GDM1 (cell line): ENCODE measurements around the gene ABCA12.
"Not testable (repeated sequence)": the region's sequence is repeated elsewhere in the genome, so short reads cannot be mapped to it uniquely, and the experiment has no call there.

Experiments
- DNase-seq: peaks from one replicate; lab custom pipeline; 2025; lab: John Stamatoyannopoulos, UW

Gene ABCA12

DNA sequence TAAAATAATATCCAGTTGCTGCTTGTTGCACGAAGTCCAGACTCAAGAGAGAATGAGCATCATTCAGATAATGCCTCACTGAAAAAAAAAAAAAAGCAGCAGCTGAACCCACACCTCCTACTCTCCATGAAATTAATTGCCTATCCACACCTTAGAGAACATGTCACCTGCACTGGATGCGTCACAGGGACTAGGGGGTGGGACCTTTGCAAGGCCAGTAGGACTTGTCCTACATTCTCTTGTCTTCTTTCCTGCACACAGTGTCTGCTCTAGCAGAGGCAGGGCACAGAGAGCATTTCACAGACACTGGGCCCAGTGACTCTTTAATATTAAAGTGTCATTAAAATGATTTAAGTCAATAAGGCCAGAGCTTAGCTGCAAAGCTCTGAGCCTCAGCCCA, at the start of gene ABCA12:
Gene ABCA12 (minus strand): TSS at position 148 of the 400 bp plus-strand sequence. CDS start 418 bp downstream, outside the sequence.
- no peak for DNase-seq

- DNase-seq, result no peak
Measured at GRCh38 chr2:215188078-215188477, 49.7 kb upstream of the ABCA12 start.

DNA sequence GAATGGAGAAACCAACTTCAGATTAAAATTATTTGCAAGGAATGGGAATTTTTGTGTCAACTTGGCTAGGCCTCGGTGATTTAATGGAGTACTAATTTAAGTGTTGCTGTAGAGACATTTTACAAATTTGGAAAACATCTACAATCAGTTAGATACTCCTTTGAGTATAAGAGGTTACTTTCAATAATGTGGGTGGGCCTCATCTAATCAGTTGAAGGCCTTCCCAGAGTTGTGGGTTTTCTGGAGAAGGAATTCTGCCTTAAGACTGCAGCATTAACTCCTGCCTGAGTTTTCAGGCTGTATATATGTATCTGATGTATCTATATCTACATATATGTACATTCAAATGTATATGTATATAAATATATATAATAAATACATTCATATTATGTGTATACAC, 47.6 kb upstream of the ABCA12 start:
- DNase-seq, result no peak

- no peak for DNase-seq
Measured at GRCh38 chr2:215178121-215178520, 39.7 kb upstream of the ABCA12 start.

DNA sequence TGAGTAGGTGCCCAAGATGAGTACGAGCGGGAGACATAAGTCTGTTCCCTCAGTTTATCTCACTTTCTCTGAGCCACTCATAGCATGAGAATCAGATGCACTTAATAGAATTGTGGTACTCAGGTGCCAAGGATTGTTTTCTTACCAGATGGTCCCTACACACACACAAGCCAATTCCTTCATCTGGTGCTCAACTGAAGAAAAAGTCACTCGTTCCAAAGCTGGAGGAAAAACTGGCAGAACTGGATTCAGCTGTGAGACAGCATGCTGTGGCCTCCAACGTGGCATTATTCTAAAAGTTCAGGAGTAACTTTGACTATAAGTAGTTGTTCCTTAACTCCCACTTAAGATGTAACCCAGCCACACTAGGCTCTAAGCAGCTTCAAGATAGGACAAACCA, 33.4 kb upstream of the ABCA12 start:
- DNase-seq, result no peak

DNA sequence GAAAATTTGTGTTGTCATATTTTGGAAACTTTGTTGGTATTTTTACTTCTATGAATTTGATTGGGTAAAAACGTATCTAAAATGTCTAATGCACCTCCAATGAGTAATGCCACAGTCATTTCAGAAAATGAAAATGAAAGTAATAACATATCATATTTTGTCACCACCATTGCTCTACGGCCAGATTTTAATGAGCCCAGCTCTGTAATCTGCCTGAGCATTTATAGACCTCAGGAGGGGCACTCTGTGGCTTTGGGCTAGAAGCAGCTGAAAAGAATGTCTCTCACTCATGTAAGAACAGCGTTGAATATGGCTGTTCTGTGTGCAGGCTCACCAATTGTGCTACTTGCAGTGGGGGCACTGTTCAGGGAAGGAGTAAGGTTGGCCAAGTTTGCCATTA, 32.7 kb upstream of the ABCA12 start:
- DNase-seq, result no peak

DNA sequence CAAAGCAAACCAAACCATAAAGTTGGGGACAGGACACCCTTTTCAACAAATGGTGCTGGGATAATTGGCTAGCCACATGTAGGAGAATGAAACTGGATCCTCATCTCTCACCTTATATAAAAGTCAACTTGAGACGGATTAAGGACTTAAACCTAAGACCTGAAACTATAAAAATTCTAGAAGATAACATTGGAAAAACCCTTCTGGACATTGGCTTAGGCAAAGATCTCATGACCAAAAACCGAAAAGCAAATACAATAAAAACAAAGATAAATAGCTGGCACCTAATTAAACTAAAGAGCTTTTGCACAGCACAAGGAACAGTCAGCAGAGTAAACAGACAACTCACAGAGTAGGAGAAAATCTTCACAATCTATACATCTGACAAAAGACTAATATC, 28.1 kb upstream of the ABCA12 start:
- not testable (repeated sequence) for DNase-seq

DNA sequence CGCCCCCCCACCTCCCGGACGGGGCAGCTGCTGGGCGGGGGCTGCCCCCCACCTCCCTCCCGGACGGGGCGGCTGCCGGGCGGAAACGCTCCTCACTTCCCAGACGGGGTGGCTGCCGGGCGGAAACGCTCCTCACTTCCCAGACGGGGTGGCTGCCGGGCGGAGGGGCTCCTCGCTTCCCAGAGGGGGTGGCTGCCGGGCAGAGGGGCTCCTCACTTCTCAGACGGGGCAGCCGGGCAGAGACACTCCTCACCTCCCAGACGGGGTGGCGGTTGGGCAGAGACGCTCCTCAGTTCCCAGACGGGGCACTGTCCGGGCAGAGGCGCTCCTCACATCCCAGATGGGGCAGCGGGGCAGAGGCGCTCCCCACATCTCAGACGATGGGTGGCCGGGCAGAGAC, 24.9 kb upstream of the ABCA12 start:
- not testable (repeated sequence) for DNase-seq

DNA sequence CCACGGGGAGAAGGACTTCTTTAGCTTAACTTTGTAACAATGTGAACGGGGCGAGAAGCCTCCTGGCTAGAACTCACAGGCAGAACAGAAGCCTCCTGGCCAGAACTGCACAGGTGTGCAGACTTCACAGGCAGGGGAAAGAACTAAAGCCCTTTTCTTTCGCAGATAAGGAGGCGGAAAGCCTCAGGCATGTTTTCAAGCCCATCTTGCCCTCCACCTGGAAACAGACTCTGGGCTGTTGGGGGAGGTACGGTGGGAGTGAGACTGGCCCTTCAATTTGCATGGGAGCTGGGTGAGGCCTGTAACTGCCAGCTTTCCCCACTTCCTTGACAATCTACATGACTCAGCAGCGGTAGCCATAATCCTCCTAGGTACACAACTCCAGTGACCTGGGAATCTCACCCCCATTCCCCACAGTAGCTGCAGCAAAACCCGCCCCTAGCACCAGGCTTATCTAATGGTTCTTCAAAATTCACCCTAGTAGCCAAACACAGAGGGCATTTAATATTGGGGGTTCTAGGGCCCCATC, 22.9 kb upstream of the ABCA12 start:
- DNase-seq, result no peak

DNA sequence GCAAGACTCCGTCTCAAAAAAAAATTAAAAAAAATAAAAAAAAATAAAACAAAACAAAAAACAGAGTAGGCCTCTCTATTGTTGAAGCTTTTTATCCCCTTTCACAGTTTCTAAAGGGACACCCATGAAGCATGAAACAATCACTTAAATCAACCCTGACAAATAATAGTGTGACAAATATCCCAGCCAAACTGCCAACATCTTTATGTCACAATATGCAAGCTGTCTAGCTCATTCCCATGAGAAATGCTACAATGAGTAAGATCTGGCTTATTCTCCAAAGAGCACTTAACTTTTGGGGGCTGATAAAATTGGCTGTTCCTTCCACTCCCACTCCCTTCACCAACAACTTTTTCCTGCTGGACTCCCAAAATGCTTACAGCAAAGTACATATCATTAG, 21.7 kb upstream of the ABCA12 start:
- no peak for DNase-seq

GRCh38 chr2:215156453-215156852, 18.0 kb upstream of the ABCA12 start:
- no peak for DNase-seq

GRCh38 chr2:215149894-215150293, 11.5 kb upstream of the ABCA12 start:
- no peak for DNase-seq

GRCh38 chr2:215149486-215149885, 11.1 kb upstream of the ABCA12 start:
- no peak for DNase-seq

DNA sequence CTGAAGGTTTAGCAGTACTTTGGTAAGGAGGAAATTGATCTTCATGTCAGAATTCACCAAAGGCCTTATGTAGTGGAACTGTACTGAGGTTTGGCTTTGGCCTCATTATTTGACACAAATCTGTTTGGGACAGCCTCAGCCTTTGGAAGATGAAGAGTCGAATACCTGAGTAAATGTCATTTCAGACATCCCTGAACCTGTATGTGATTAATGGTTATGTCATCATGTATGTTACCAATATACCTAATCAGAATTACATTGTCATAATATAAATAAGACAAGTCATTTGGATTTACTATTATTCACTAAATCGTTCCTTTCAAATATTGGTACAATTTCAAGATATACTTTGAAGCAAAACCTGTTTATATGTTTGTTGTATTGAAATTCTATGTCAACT, 10.6 kb upstream of the ABCA12 start:
- no peak for DNase-seq

DNA sequence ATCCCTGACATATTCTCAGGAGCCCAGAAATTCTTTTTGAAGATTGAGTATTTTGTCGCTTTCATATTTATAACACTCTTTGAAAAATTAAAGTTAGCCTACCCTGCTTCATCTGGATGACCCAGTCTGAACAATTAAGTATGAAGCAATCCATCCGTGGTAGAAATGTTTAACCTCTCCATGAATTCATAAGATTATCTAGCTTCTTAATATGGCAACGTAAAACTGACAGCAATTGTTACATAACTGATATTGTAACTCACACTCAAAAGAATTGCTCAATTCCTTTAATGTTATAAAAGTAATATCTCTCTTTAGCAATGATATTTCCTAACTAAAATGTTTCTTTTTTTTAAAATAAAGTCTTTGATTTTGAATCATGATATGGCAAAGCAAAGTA, 7.2 kb upstream of the ABCA12 start:
- DNase-seq, result no peak

GRCh38 chr2:215144106-215144875, 5.9 kb upstream of the ABCA12 start:
- DNase-seq, result no peak

GRCh38 chr2:215143458-215143857, 5.0 kb upstream of the ABCA12 start:
- no peak for DNase-seq

- DNase-seq, result no peak
Measured at GRCh38 chr2:215141706-215142105, 3.3 kb upstream of the ABCA12 start.

DNA sequence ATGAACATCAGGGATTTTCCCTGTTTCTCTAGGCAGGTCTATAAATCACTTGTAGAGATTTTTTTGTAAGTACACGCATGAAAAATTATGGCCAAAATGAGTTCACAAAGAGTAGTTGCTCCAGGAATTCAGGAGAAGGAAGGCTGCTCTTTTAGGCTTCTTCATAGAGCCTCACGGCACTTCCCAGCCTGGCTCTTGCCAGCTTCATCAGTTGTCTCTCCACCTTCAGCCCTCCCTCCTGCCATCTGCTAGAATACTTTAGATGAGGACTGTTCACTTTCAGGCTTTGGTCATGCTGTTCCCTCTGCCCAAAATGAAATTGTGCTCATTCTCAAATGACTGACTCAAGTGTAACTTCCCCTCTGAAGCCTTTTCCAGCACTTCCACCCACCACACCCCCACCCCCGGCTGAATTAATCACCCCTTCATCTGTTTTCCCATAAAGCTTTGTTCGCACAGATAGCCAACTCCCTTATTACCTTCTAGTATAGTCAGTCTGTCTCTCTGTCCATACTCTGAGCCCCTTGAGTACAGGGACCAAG, 1.8 kb upstream of the ABCA12 start:
- DNase-seq, result no peak

DNA sequence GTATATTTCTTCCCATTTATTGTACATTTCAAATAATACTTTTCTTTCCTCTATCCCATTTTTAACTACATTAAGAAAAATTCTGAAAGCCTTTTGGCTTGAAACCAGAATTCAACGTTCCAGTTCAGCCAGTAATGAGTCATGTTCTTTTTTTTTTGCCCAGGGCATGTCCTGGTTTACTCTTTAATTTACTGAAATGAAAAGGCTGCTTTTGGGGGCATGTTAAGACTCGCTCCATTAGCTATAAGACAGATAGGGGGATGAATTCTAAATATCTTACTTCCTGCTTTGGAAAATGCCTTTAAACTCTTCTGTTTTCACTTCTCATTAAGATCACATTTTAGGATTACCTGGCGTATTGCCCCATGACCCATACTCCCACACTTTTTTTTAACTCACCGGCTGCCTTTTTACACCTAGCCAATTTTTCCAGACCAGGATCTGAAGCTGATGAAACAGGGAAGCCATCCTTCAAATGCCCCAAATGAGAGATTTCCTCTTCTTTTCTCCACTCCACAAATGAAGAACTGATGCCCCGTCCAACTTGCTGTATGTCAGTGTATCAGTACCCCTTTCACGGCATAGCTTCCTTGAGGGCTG, 585 bp downstream of the ABCA12 start:
- DNase-seq, result no peak

DNA sequence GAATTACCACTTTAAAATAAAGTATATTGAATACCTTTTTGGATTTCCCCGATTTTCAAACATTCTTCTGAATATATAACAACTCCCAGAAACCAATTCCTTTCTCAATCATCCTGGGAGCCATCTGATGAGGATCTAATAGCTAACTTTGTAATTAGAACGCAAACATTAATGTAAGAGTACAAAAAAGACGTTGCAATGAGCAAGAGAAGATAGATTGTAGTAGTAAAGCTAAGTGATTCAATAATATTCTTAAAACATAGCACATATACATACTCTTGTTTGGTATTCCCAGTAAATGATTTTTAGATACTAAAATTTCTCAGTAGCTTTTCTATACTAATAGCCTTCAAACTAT, 1.1 kb downstream of the ABCA12 start:
- DNase-seq, result no peak

GRCh38 chr2:215136669-215137328, 1.6 kb downstream of the ABCA12 start:
- no peak for DNase-seq

DNA sequence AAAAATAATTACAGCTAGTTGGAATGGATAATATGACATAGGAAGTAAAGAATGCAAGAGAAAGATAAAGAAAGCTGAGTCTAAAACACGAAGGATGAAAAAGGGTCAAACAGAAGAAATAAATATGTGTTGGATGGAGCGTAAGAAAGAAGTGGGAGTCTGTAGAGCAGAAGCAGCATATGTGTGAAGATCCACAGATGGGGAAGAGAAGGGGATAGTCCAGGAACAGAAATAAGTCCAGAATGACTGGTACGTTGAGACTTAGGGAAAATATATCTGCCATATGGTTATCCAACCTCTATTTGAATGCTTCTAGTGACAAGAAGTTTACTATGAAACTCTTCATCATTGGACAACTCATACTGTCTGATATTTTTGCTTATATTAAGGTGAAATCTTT, 18.0 kb downstream of the ABCA12 start:
- no peak for DNase-seq
